HCT116 (cell line): Measurements from ENCODE around the gene SLC6A13. TPM values are rescaled to one million over a fixed set of nuclear protein-coding genes. Genes with fewer than 3 reads are reported as not detected.

Source experiments
- ATAC-seq: fragments of 200-7000 bp; cut with Tn5 transposase; 2 replicates; pipeline ENCODE4 v1.9.1; 2020; ENCODE audit warnings: mild to moderate bottlenecking, moderate library complexity
- BruUV-seq: library from RNA; stranded (reverse); fragments of 400-500 nt; replicated peaks from 2 replicates; lab custom pipeline; 2021; lab: Mats Ljungman, UMichigan
- CTCF ChIA-PET: fragments of 300-600 bp; sonication (Branson Sonifier 250); formaldehyde crosslinking; loops from one replicate; lab custom pipeline; 2021; ENCODE audit warnings: antibody characterized with exemption; lab: Charles Lee
- POLR2A ChIA-PET: fragments of 300-600, 350-600 bp; sonication (Branson Sonifier 250); formaldehyde crosslinking; loops from one replicate; lab custom pipeline; 2021; ENCODE audit warnings: antibody characterized with exemption; lab: Charles Lee
- RAD21 ChIA-PET, 2 experiments: fragments of 300-600 bp; sonication (Branson Sonifier 250); formaldehyde crosslinking; loops; one replicate each; lab custom pipeline; 2023; ENCODE audit warnings: low total read pairs in 2 of 2; ENCODE audit not compliant: uncharacterized antibody in 2 of 2, unreplicated experiment in 2 of 2, low non-redundant PET in 1 of 2; lab: Charles Lee
- DNase-seq: peaks from one replicate; pipeline ENCODE4 v3.0.0-alpha.2; 2010; ENCODE audit warnings: low read depth, low spot score
- H2AFZ ChIP-seq: fragments of 200-600 bp; shearing (Covaris generic), sonication (generic); 2 replicates; pipeline ENCODE4 v1.6.1; 2017; ENCODE audit warnings: low read depth, mixed run types, mixed read lengths, antibody characterized with exemption, low read length; ENCODE audit not compliant: poor library complexity, severe bottlenecking
- H3K27ac ChIP-seq: 2 replicates; pipeline ENCODE4 v1.5.1; 2012; ENCODE audit warnings: low read depth, low read length
- H3K27me3 ChIP-seq: fragments of 200-600 bp; sonication (generic); 2 replicates; pipeline ENCODE4 v1.6.1; 2016; ENCODE audit warnings: mixed run types, low read length, mixed read lengths; ENCODE audit not compliant: insufficient read depth
- H3K36me3 ChIP-seq, 2 experiments: fragments of 200-500 bp in 1 of 2; fragments of 200-600 bp in 1 of 2; sonication (Bioruptor generic) in 1 of 2; sonication (generic) in 1 of 2; 2 replicates each; pipeline versions ENCODE4 v1.5.1 to v1.6.1; 2014 to 2016; ENCODE audit warnings: low read length in 2 of 2, inconsistent platforms in 1 of 2, mixed read lengths in 1 of 2, mixed run types in 1 of 2; ENCODE audit not compliant: insufficient read depth in 2 of 2, control insufficient read depth in 1 of 2
- H3K4me1 ChIP-seq, 2 experiments: fragments of 200-600 bp in 1 of 2; sonication (generic) in 1 of 2; 2 replicates each; pipeline versions ENCODE4 v1.5.1 to v1.6.1; 2012 to 2017; ENCODE audit warnings: low read length in 2 of 2, inconsistent platforms in 1 of 2, mild to moderate bottlenecking in 1 of 2, mixed read lengths in 1 of 2, mixed run types in 1 of 2, moderate library complexity in 1 of 2; ENCODE audit not compliant: insufficient read depth in 2 of 2, control insufficient read depth in 1 of 2
- H3K4me2 ChIP-seq: fragments of 200-600 bp; sonication (generic); 2 replicates; pipeline ENCODE4 v1.6.1; 2017; ENCODE audit warnings: mixed run types, low read length, mixed read lengths
- H3K4me3 ChIP-seq, 2 experiments: fragments of 200-600 bp in 1 of 2; sonication (generic) in 1 of 2; replicated peaks in 1 of 2; 2 replicates each; pipeline ENCODE4 v1.5.1; 2011 to 2016; ENCODE audit warnings: low read length in 2 of 2, control low read depth in 1 of 2, low read depth in 1 of 2, mild to moderate bottlenecking in 1 of 2, mixed read lengths in 1 of 2, mixed run types in 1 of 2
- H3K79me2 ChIP-seq: fragments of 200-600 bp; sonication (generic); 2 replicates; pipeline ENCODE4 v1.6.1; 2017; ENCODE audit warnings: mild to moderate bottlenecking, mixed run types, low read length, moderate library complexity, mixed read lengths; ENCODE audit not compliant: insufficient read depth
- H3K9ac ChIP-seq: fragments of 200-600 bp; sonication (generic); 2 replicates; pipeline ENCODE4 v1.6.1; 2016; ENCODE audit warnings: low read length, mixed read lengths
- H3K9me2 ChIP-seq: fragments of 200-600 bp; sonication (generic), shearing (Covaris generic); 2 replicates; pipeline ENCODE4 v1.6.1; 2017; ENCODE audit warnings: mixed run types, mild to moderate bottlenecking, moderate library complexity; ENCODE audit not compliant: insufficient read depth
- H3K9me3 ChIP-seq, 2 experiments: fragments of 200-500 bp in 1 of 2; fragments of 200-600 bp in 1 of 2; sonication (Bioruptor generic) in 1 of 2; sonication (generic) in 1 of 2; 2 replicates each; pipeline ENCODE4 v1.6.1; 2014 to 2017; ENCODE audit warnings: low read length in 2 of 2, mixed read lengths in 2 of 2, inconsistent platforms in 1 of 2, low read depth in 1 of 2, mild to moderate bottlenecking in 1 of 2, mixed run types in 1 of 2, moderate library complexity in 1 of 2; ENCODE audit not compliant: control insufficient read depth in 1 of 2, insufficient read depth in 1 of 2
- H4K20me1 ChIP-seq: fragments of 200-600 bp; sonication (generic), shearing (Covaris generic); 2 replicates; pipeline ENCODE4 v1.6.1; 2017; ENCODE audit warnings: mixed run types, mild to moderate bottlenecking, moderate library complexity; ENCODE audit not compliant: insufficient read depth
- CEBPB ChIP-seq: IDR thresholded peaks from 2 replicates; pipeline ENCODE4 v1.6.1; 2012; ENCODE audit warnings: low read depth
- CTCF ChIP-seq, 3 experiments: fragments of 200-600 bp in 1 of 3; sonication (generic) in 1 of 3; IDR thresholded peaks in 2 of 3; conservative IDR thresholded peaks in 1 of 3; 2 replicates each; pipeline ENCODE4 v1.5.1; 2012 to 2017; ENCODE audit warnings: low read depth in 2 of 3, low read length in 2 of 3, antibody characterized with exemption in 1 of 3, borderline replicate concordance in 1 of 3, control low read depth in 1 of 3, mild to moderate bottlenecking in 1 of 3, mixed read lengths in 1 of 3, mixed run types in 1 of 3, moderate library complexity in 1 of 3; ENCODE audit not compliant: insufficient read depth in 1 of 3
- ELF1 ChIP-seq: IDR thresholded peaks from 2 replicates; pipeline ENCODE4 v1.6.1; 2012; ENCODE audit warnings: low read depth, borderline replicate concordance
- POLR2A ChIP-seq: IDR thresholded peaks from 2 replicates; pipeline ENCODE4 v1.7.0; 2011; ENCODE audit warnings: borderline replicate concordance; ENCODE audit not compliant: insufficient read depth, insufficient read length; ENCODE audit errors: extremely low read depth
- SRF ChIP-seq: IDR thresholded peaks from 2 replicates; pipeline ENCODE4 v1.6.1; 2012; ENCODE audit warnings: low read depth
- TCF7L2 ChIP-seq: IDR thresholded peaks from 2 replicates; pipeline ENCODE4 v1.7.0; 2011; ENCODE audit warnings: borderline replicate concordance, inconsistent platforms; ENCODE audit not compliant: insufficient read depth, insufficient read length; ENCODE audit errors: extremely low read depth
- ZFX ChIP-seq: fragments of 450-650 bp; IDR thresholded peaks from 2 replicates; pipeline ENCODE4 v1.6.1; 2017
- ZNF274 ChIP-seq: fragments of 200-500 bp; sonication (Bioruptor generic); IDR thresholded peaks from 2 replicates; pipeline ENCODE4 v1.6.1; 2014; ENCODE audit warnings: mild to moderate bottlenecking, low read depth, low read length, inconsistent platforms
- intact Hi-C: fragments of 100-400 bp; cut with micrococcal nuclease; formaldehyde crosslinking; loops from 2 replicates; pipeline ENCODE4 v1.10.0; 2022
- total RNA-seq: library from RNA; stranded (reverse); gene quantifications from one replicate; pipeline ENCODE4 v1.2.1, GENCODE V29; 2021; ENCODE audit not compliant: unreplicated experiment
- TF ChIP-seq, protein P1 (sequence below): IDR thresholded peaks from 2 replicates; pipeline ENCODE4 v1.6.1; 2012; ENCODE audit warnings: low read depth

Gene SLC6A13
- total RNA-seq, 1 experiment from 2014 or later, result 0.39 TPM

DNA sequence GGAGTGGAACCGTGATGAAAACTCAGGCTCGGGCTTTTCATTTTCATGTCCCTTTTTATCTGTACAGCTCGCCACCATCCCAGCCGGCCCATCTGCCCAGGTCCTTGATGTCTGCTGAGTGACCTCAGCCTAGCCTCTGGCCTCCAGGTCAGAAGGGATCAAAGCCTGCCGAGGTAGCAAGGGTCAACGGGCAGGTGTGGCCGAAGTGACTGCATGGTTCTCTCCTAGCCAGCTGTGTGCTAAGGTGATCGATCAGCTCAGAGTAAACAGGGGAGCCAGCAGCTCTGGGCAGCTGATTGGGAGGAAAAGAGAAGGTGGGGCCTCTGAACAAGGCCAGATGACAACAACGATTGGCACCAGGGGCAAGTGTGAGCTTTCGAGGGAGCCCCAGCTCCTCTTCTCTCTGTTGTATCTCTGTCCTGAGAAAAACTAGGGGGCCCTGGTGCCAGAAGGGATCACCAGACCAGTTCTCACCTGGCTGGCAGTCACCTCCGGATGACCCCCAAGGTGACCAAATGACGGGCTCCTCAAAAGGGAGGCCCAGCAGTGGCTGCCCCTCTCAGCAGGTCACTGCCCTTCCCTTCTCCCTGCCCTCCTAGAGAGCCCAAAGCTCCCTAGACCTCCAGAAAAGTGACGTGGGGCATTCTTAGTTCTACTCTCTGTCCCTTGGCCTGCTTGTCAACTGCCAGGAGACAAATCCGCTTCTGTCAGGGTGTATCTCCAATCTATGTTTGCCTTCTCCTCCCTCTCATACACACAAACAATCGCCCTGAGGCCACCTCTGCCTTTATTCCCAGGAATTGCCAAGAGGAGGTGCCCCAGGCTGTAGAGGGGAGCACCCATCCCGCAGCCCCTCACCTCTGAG is 52.1 kb downstream of the SLC6A13 start:
- intact Hi-C loops, result no loop called here
- Histone ChIP-seq H3K4me2 (no peak overlapping the region), H3K4me1 (no peaks in the 10 kb centered on the region), H3K9ac (no peak overlapping the region), H3K4me3 (no peak overlapping the region), H3K36me3 (no peaks in the 10 kb centered on the region), H3K9me2 (no peaks in the 10 kb centered on the region), H3K79me2 (no peaks in the 10 kb centered on the region), H4K20me1 (no peaks in the 10 kb centered on the region), H3K27ac (no peak overlapping the region), H3K27me3 (no peaks in the 10 kb centered on the region; the same call in 1 of the 2 replicates), H3K9me3 (no peaks in the 10 kb centered on the region), H2AFZ (no peak overlapping the region)
- RAD21 ChIA-PET, result no interaction called here
- no TSS peak for BruUV-seq
- ATAC-seq (no peak), DNase-seq (no peak)
- CTCF ChIA-PET, result interaction anchor here (1.3 kb wide), 1 partner anchor 9 kb away, joined by 4 read pairs; no protein-coding TSS in a partner anchor
- POLR2A ChIA-PET, result no interaction called here
- no peak for TF ChIP-seq CEBPB
- TF ChIP-seq ZNF274, result no peak
- no peak for TF ChIP-seq ELF1
- no peak for TF ChIP-seq CTCF (IDR thresholded peaks at IDR 0.05 in 2 of 3, conservative IDR thresholded peaks at IDR 0.05 in 1 of 3; ENCODE audit: borderline replicate concordance in 1 of 3, insufficient read depth in 1 of 3, low read depth in 2 of 3, low read length in 2 of 3)
- no peak for TF ChIP-seq POLR2A
- TF ChIP-seq SRF, result no peak
- TF ChIP-seq TCF7L2, result no peak
- TF ChIP-seq ZFX, result no peak
- TF ChIP-seq, protein P1, sequence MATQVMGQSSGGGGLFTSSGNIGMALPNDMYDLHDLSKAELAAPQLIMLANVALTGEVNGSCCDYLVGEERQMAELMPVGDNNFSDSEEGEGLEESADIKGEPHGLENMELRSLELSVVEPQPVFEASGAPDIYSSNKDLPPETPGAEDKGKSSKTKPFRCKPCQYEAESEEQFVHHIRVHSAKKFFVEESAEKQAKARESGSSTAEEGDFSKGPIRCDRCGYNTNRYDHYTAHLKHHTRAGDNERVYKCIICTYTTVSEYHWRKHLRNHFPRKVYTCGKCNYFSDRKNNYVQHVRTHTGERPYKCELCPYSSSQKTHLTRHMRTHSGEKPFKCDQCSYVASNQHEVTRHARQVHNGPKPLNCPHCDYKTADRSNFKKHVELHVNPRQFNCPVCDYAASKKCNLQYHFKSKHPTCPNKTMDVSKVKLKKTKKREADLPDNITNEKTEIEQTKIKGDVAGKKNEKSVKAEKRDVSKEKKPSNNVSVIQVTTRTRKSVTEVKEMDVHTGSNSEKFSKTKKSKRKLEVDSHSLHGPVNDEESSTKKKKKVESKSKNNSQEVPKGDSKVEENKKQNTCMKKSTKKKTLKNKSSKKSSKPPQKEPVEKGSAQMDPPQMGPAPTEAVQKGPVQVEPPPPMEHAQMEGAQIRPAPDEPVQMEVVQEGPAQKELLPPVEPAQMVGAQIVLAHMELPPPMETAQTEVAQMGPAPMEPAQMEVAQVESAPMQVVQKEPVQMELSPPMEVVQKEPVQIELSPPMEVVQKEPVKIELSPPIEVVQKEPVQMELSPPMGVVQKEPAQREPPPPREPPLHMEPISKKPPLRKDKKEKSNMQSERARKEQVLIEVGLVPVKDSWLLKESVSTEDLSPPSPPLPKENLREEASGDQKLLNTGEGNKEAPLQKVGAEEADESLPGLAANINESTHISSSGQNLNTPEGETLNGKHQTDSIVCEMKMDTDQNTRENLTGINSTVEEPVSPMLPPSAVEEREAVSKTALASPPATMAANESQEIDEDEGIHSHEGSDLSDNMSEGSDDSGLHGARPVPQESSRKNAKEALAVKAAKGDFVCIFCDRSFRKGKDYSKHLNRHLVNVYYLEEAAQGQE, result no peak
